CD4-positive, alpha-beta T cell treated with Interleukin-21 for 1 hour (primary cell): ENCODE results near the gene IL17RC.
"Not testable (repeated sequence)": the region's sequence is repeated elsewhere in the genome, so short reads cannot be mapped to it uniquely, and the experiment has no call there.

Source experiments
- DNase-seq: peaks from one replicate; pipeline ENCODE4 v3.0.0-alpha.2; 2020

Gene IL17RC, protein sequence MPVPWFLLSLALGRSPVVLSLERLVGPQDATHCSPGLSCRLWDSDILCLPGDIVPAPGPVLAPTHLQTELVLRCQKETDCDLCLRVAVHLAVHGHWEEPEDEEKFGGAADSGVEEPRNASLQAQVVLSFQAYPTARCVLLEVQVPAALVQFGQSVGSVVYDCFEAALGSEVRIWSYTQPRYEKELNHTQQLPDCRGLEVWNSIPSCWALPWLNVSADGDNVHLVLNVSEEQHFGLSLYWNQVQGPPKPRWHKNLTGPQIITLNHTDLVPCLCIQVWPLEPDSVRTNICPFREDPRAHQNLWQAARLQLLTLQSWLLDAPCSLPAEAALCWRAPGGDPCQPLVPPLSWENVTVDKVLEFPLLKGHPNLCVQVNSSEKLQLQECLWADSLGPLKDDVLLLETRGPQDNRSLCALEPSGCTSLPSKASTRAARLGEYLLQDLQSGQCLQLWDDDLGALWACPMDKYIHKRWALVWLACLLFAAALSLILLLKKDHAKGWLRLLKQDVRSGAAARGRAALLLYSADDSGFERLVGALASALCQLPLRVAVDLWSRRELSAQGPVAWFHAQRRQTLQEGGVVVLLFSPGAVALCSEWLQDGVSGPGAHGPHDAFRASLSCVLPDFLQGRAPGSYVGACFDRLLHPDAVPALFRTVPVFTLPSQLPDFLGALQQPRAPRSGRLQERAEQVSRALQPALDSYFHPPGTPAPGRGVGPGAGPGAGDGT

DNA sequence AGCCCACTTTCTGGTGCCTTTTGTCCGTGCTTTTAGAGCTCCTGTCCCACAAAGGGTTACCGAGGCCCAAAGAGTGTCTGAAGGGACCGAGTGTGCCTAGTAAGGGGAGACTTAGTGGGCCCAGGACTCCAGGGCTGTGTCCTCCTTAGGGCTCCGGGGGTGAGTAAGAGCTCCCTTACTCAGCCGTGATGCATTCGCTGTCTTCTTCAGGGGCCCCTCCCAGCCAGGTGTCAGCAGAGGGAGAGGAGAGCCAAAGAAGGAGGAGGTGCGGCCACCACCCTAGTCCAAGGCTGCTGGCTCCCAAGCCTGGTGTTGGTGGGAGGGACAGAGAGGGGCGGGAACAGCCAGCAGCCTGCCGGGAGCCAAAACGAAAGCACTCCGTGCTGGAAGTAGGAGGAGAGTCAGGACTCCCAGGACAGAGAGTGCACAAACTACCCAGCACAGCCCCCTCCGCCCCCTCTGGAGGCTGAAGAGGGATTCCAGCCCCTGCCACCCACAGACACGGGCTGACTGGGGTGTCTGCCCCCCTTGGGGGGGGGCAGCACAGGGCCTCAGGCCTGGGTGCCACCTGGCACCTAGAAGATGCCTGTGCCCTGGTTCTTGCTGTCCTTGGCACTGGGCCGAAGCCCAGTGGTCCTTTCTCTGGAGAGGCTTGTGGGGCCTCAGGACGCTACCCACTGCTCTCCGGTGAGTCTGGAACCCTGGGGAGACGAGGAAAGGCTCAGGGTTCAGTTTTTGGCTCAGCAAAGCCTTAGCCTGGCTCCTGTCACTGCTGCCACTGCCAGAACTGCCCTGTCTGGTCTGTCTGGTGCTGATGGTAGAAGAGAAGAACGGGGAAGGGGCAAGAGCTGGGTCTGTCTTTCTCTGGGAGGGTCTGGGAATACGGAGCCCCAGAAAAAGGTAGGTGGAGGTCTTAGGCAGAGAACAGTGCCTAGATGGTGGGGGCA is at the start of gene IL17RC:
TSS of gene IL17RC (plus strand) at position 365 of the 947 bp plus-strand sequence. CDS start at position 583, 218 bp downstream.
- no peak for DNase-seq

DNA sequence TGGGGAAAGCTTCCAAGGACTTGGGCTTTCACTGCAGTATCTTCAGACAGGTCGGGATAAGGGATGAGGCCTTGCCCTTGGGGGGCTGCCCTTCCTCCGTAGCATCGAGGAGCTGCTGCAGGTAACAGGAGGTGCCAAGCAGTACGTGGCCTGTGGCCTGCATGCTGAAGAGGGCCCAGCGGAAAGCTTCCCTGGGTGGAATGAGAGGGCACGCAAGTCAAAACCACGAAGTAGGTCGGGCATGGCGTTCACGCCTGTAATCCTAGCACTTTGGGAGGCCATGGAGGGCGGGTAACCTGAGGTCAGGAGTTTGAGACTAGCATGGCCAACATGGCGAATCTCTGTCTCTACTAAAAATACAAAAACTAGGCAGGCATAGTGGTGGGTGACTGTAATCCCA is 49.8 kb upstream of the IL17RC start:
- DNase-seq = no peak

DNA sequence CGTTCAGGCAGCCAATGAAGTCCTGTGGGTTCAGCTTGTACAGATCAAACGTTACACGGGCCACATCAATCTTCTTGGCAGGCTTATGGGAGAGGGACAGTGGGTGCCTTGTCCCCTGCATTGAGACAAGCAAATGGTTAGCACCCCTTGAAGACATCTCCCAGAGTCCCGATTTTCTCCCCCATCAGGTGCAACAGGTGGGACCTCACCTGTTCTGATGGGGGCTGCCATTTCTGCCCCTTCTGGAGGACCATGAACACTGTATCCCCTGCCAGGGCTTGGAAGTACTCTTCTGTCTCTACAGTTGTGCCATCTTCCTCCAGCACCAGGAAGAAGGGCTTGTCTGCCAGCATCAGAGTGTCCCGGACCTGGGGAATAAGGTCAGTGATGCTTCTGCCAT is 46.9 kb upstream of the IL17RC start:
- no peak for DNase-seq

DNA sequence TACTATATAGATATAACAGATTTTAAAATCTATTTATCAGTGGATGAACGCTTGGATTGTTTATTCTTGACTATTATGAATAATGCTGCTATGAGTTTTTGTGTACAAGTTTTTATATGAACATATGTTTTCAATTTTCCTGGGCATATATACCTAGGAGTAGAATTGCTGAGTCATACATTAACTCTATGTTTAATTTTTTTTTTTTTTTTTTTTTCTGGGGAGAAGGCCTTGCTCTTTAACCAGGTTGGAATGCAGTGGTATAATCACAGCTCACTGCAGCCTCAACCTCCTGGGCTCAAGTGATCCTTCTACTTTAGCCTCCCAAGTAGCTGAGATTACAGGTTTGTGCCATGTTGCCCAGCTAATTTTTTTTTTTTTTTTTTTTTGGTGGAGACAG is 45.9 kb upstream of the IL17RC start:
- no peak for DNase-seq

DNA sequence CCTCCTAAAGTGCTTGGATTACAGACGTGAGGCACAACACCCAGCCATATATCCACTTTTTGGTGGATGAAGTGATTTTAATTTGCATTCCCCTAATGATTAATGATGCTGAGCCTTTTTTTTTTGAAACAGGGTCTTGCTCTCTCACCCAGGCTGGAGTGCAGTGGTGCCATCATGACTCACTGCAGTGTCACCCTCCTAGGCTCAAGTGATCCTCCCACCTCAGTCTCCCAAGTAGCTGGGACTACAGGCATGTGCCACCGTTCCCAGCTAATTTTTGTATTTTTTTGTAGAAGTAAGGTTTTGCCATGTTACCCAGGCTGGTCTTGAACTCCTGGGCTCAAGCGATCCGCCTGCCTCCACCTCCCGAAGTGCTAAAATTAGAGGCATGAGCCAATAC is 44.8 kb upstream of the IL17RC start:
- DNase-seq = not testable (repeated sequence)

DNA sequence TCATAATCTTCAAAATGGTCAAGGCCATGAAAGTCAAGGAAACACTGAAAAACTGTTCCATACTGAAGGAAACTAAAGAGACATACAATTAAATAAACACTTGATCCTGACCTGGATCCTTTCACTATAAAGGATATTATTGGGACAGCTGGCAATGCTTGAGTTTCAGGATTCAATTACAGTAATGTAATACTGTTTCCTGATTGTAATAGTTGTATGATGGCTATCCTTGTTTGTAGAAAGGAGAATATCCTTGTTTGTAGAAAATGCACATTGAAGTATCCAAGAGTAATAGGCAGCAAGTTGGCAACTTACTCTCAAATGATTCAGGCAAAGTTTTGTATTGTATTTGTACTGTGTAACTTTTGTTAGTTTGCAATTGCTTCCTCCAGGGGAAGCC is 41.5 kb upstream of the IL17RC start:
- no peak for DNase-seq

DNA sequence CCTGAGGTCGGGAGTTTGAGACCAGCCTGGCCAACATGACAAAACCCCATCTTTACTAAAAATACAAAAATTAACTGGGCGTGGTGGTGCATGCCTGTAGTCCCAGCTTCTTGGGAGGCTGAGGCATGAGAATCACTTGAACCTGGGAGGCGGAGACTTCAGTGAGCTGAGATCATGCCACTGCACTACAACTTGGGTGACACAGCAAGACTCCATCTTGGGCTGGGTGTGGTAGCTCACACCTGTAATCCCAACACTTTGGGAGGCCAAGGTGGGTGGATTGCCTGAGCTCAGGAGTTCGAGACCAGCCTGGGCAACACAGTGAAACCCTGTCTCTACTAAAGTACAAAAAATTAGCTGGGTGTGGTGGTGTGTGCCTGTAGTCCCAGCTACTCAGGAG is 40.6 kb upstream of the IL17RC start:
- DNase-seq = not testable (repeated sequence)

DNA sequence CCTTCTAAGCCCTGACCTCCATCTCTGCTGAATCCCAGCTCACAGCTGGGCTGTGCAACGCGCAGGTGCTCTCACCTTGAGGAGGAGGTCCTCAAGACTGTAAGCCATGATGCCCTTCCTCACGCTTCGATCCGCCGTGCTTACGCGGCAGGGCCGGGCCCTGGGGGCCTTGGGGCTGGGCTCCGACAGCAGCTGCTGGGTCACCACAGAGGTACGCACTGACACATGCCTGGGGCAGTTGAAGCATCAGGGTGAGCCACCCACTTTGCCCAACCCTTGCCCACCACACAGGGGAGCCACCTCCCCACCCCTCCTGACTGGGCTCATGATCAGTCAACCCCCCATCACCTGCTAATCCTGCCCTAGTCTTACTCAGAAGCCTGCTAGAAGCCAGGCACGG is 39.9 kb upstream of the IL17RC start:
- no peak for DNase-seq

DNA sequence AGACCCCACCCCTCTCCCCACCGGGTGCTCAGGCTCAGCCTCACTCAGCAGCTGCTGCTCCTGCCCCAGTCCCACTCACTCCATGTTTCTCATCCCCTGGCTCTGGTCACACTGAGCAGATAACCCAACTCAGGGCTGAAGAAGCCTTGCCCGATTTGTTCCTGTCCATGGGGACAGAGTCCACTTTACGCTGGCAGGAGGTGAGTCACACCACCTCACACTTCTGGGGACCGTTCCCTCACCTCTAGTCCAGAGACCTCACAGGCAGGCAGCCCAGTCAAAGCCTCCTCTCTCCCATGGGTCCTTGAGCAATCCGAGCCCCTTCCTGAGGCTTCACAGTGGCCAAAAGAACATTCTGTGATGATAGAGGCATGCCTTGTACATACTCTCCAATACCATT is 38.2 kb upstream of the IL17RC start:
- DNase-seq = no peak

DNA sequence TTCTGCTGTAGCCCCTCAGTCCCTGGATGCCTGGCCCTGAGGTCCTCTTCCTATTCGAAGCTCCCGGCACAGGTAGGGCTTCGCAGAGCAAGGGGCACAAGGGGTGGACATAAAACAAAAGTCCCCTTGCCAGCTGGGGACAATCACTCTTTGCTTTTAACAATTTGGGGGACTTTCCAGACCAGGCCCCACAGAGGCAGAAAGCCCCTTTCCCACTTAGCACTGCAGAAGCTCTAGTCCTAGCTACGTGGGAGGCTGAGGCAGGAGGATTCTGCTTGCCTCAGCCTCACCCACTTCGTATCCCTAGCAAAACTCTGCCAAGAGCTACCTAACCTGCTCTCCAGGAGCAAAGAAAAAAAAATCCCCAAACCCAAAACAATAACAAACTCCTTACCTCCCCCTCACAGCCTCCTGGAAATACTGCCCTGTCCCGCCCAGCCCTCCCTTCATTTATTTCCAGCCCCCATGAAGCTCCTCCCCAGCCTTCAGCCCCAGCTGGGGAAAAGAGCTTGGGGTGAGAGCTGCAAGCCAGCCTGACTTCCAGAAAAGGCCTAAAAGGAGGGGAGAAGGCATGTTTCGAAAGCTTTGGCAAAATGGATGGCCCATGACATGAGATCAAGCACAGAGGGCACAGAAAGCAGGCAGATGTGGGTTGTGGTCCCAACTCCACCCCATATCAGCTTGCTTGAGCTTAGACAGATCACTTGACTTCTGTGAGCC is 36.9 kb upstream of the IL17RC start, which contains the start of gene CIDEC:
TSS of gene CIDEC (minus strand) at position 424 of the 720 bp plus-strand sequence. CDS start 1,767 bp downstream, outside the sequence.
- DNase-seq = no peak

DNA sequence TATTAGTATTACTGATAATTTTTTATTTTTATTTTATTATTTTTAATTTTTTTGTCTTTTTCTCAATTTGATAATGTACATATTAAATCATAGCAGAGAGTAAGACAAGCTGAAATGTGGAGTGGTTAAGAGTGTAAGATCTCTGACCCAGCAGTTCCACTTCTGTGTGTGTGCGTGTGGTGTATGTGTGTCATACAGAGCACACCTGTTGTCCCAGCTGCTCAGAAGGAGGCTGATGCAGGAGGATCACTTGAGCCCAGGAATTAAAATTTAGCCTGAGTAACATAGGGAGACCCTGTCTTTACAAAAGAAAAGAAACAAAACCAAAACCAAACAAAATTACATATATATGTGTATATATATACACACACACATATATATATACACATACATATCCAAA is 35.5 kb upstream of the IL17RC start:
- DNase-seq = no peak

DNA sequence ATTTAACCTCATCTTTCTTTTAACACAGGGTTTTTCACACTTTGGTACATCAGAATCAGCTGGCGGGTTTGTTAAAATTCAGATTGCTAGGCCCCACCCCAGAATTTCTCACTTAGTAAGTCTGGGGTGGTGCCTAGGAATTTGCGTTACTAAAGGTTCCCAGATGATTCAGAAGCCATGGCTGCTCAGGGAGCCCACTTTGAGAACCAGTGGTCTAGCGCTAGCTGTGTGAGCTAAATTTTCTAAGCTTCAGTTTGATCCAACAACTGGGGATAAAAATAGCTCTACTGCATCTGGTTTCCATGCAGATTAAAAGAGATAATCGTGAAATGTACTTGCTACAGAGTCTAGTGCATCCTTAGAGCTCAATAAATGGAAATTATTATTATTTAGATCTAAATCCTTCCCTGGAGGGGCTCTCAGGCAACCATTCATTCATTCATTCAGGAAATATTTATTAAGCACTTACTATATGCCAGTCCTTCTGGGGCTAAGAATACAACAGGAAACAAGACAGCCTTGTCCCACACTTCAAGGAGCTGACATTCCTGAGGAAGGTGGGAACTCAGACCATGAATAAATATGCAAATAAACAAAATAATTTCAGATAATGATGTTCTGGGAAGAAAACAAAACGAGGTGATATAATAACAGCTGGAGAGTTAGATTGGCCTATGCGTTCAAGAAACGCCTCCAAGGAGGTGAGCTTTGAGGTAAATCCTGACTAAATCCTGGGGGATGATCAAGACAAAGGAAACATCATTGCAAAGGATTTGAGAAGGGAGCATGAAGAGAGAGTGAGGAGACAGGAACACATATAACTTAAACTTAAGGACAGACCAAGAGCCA is 33.0 kb upstream of the IL17RC start:
- no peak for DNase-seq

DNA sequence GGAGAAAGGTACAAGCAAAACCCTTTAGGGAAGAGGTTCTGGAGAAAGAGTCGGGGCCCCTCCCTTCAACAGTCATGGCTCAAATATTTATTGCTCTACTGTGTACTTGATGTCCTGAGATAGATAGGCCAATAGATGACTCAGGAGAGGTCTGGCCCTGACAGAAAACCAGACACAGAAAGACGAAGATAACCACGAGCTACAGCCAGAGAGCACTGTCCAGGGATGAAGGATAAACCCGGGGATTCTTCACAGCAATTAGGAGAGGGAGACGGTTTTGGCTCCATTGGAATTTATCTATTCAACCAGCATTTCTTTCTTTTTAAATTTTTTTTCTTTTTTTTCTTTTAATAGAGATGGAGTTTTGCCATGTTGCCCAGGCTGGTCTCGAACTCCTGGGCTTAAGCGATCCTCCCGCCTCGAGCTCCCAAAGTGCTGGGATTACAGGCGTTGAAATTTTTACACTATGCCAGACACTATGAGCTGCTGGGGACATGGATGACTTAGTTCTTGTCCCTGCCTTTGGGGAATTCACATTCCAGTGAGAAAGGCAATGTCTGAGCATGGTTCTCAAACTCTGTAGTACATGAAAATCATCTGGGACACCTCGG is 32.2 kb upstream of the IL17RC start:
- DNase-seq = no peak

DNA sequence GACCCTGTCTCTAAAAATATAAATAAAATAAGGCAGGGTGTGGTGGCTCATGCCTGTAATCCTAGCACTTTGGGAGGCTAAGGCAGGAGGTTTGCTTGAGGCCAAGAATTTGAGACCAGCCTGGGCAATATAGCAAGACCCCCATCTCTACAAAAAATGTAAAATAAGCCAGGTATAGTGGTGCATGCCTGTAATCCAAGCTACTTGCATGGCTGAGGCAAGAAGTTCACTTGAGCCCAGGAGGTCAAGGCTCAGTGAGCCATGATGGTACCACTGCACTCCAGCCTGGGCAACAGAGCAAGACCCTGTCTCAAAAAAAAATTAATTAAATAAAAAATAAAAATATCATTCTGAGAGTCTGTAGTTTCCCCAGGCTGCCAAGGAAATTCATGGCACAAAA is 30.6 kb upstream of the IL17RC start:
- DNase-seq = no peak

DNA sequence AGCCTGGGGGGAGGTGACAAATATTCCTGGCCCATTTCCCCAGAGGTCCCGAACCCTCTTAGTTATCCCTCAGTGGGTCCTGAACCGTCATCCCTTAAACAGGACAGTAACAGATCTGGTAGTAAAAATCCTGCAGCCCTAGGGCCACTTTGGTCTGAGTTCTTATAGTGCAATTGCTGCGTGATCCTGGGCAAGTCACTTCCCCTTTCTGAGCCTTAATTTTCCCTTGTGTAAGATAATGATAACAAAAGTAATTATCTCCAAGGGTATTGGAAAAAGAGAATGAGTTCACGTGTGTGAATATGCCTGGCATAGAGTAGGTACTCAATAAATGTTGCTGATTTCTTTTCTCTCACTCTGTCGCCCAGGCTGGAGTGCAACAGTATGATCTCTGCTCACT is 29.4 kb upstream of the IL17RC start:
- DNase-seq = no peak

DNA sequence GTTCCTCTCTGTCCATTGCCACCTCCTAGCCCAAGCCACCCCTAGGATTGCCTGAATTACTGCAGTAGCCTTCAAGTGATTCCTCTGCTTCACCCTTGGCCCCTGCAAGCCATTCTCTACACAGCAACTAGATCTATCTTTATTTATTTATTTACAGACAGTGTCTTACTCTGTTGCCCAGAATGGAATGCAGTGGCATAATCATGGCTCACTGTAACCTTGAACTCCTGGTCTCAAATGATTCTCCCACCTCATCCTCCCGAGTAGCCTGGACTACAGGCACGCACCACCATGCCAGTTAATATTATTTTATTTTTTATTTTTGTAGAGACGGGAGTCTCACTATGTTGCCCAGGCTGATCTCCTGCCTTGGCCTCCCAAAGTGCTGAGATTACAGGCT is 28.4 kb upstream of the IL17RC start:
- no peak for DNase-seq

DNA sequence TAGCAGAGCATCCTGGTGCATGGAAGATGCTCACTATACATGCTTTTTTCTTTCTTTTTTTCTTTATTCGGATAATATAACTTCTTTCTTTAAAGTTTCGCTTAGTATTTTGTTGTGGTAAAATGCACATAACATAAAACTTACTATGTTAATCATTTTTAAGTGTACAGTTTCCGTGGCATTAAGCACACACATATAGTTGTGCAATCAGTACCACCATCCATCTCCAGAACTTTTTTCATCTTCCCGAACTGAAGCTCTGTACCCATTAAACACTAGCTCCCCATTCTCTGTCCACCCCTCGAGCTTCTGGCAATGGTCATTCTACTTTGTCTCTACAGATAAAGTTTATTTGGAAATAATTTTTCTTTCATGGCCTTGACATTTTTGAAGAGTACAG is 27.5 kb upstream of the IL17RC start:
- DNase-seq = no peak

DNA sequence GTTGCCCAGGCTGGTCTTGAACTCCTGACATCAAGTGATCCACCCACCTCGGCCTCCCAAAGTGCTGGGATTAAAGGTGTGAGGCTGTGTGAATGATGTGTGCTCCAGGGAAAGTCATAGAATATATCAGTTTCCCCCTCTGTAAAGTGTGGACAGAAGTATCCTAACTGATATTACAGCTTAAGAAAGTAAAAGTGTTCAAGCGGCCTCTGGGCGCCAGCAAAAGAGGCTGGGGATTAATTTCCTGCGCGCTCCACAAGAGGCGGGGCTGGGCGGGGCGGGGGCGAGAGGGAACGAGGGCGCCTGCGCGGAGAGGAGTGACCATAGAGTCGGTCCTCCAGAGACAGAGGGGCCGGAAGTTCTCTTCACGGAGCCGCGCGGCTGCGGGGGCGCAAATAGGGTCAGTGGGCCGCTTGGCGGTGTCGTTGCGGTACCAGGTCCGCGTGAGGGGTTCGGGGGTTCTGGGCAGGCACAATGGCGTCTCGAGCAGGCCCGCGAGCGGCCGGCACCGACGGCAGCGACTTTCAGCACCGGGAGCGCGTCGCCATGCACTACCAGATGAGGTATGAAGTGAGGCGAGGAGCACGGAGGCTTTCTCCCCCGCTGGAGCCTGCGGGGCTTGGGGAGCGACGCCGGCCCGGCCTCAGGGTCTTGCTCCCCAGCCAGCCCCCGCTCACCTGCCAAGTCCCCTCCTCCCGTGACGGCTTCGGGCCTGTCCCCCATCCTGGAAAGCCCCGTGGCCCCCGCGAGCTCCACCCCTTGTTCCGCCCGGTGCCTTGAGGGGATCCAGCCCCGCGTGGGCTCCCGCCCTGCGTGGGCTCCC is 26.4 kb upstream of the IL17RC start, which contains the start of gene JAGN1:
TSS of gene JAGN1 (plus strand) at position 362 of the 823 bp plus-strand sequence. CDS start at position 475, 113 bp downstream.
- peak; percentile 94 for DNase-seq

DNA sequence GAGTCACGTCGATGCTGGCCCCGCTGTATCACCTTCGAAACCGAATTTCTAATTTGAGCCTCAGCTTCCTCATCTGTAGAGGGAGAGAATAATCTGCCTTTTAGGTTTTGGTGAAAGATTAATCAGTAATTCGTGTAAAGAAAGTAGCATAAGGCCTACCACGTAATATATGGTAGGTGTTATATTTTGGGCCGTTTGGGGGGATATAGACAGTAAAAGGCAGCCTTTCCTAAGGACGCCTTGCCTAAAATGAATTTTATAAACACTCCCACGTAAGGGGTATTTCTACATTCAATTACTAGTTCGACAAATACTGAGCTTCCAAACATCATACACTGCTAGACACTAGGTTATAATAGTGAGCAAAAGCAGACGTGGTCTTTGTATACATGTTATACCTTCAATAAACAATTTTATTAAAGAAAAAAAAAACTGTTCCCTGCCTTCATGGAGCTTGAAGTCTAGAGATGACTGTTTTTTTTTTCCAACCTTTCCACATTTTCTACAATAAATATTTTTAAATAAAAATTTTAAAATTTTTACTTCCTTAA is 25.8 kb upstream of the IL17RC start:
- DNase-seq = no peak

DNA sequence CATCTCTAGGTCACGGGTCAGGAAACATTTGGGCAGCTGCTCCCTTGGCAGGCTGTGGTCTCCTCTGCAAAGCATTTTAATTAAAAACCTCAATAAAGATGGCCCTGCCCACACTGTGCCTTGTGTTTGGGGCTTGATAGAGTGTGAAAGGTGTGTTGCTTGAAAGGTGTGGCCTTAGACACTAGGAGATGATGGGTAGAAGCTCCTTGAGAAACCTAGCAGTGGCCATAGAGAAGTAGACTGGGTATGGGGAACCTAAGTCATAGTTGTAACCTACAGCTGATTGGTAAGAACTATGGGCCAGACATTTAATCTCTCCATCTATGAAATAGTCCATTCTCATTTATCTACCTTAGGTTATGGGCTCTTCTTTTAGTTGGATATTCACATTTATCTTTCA is 23.2 kb upstream of the IL17RC start:
- no peak for DNase-seq
